Umbilical cord (tissue), 2 donors: ENCODE results near the gene FKBP14. TPM values are rescaled to one million over a fixed set of nuclear protein-coding genes. Genes with fewer than 3 reads are reported as not detected.

Experiments
- DNase-seq: peaks from one replicate; pipeline ENCODE4 v3.0.0-alpha.2; 2015; ENCODE audit warnings: low spot score
- total RNA-seq: library from RNA; depleted of rRNA; stranded (reverse); fragments of >200 nt; gene quantifications from one replicate; pipeline ENCODE4 v1.2.3, GENCODE V29; 2014; ENCODE audit warnings: low replicate concordance; ENCODE audit not compliant: insufficient read depth

The FKBP14 gene
- 55.4 TPM for total RNA-seq

- peak; percentile 100 for DNase-seq
Measured at GRCh38 chr7:30026229-30027064, at the start of gene FKBP14. Gene FKBP14 (minus strand): TSS chr7:30026702. CDS start chr7:30026508, 194 bp downstream.

GRCh38 chr7:30074422-30075030, 48.0 kb upstream of the FKBP14 start:
- DNase-seq: no peak

- no peak for DNase-seq
Measured at GRCh38 chr7:30072735-30073134, 46.2 kb upstream of the FKBP14 start.

- no peak for DNase-seq
Measured at GRCh38 chr7:30070052-30070451, 43.5 kb upstream of the FKBP14 start.

- no peak for DNase-seq
Measured at GRCh38 chr7:30069096-30069867, 42.8 kb upstream of the FKBP14 start.

- DNase-seq: no peak
Measured at GRCh38 chr7:30068117-30068516, 41.6 kb upstream of the FKBP14 start.

GRCh38 chr7:30066687-30067086, 40.2 kb upstream of the FKBP14 start:
- peak; percentile 87 for DNase-seq

GRCh38 chr7:30065746-30066145, 39.2 kb upstream of the FKBP14 start:
- no peak for DNase-seq

- peak; percentile 61 for DNase-seq
Measured at GRCh38 chr7:30062587-30062986, 36.1 kb upstream of the FKBP14 start.

GRCh38 chr7:30061786-30062185, 35.3 kb upstream of the FKBP14 start:
- peak; percentile 45 for DNase-seq

- no peak for DNase-seq
Measured at GRCh38 chr7:30057741-30058140, 31.2 kb upstream of the FKBP14 start.

- no peak for DNase-seq
Measured at GRCh38 chr7:30053068-30053467, 26.6 kb upstream of the FKBP14 start.

- no peak for DNase-seq
Measured at GRCh38 chr7:30049173-30049572, 22.7 kb upstream of the FKBP14 start.

GRCh38 chr7:30048582-30048981, 22.1 kb upstream of the FKBP14 start:
- DNase-seq: no peak

- DNase-seq: no peak
Measured at GRCh38 chr7:30047124-30047523, 20.6 kb upstream of the FKBP14 start.

- no peak for DNase-seq
Measured at GRCh38 chr7:30046127-30046770, 19.7 kb upstream of the FKBP14 start.

GRCh38 chr7:30041526-30042269, 15.2 kb upstream of the FKBP14 start:
- DNase-seq: peak; percentile 40

GRCh38 chr7:30040938-30041337, 14.4 kb upstream of the FKBP14 start:
- DNase-seq: no peak

- DNase-seq: peak; percentile 37
Measured at GRCh38 chr7:30038196-30038980, 11.9 kb upstream of the FKBP14 start.

GRCh38 chr7:30036220-30036619, 9.7 kb upstream of the FKBP14 start:
- DNase-seq: no peak
